GM19240 (cell line): Measurements from ENCODE around the gene FNDC3A.
"Not testable (repeated sequence)": the region's sequence is repeated elsewhere in the genome, so short reads cannot be mapped to it uniquely, and the experiment has no call there.

Source experiments
- DNase-seq: peaks from one replicate; pipeline ENCODE4 v3.0.0; 2011; ENCODE audit warnings: low spot score; ENCODE audit not compliant: insufficient read length

Gene FNDC3A

GRCh38 chr13:49044008-49044407 is 68.3 kb downstream of the FNDC3A start:
- DNase-seq, result no peak

- no peak for DNase-seq
These were observed 69.1 kb downstream of the FNDC3A start for GRCh38 chr13:49044836-49045235.

- no peak for DNase-seq
These were observed 70.3 kb downstream of the FNDC3A start for GRCh38 chr13:49046002-49046401.

- no peak for DNase-seq
These were observed 70.8 kb downstream of the FNDC3A start for GRCh38 chr13:49046519-49046918.

- no peak for DNase-seq
These were observed 77.1 kb downstream of the FNDC3A start for GRCh38 chr13:49052813-49053212.

- DNase-seq, result no peak
These were observed 77.5 kb downstream of the FNDC3A start for GRCh38 chr13:49053215-49053614.

- no peak for DNase-seq
These were observed 78.2 kb downstream of the FNDC3A start for GRCh38 chr13:49053906-49054305.

GRCh38 chr13:49055021-49055420 is 79.3 kb downstream of the FNDC3A start:
- DNase-seq, result no peak

- DNase-seq, result no peak
These were observed 81.5 kb downstream of the FNDC3A start for GRCh38 chr13:49057176-49057575.

GRCh38 chr13:49058761-49059160 is 83.0 kb downstream of the FNDC3A start:
- DNase-seq, result no peak

GRCh38 chr13:49060678-49061387 is 85.1 kb downstream of the FNDC3A start:
- no peak for DNase-seq

GRCh38 chr13:49061388-49061752 is 85.7 kb downstream of the FNDC3A start:
- DNase-seq, result not testable (repeated sequence)

- DNase-seq, result no peak
These were observed 86.7 kb downstream of the FNDC3A start for GRCh38 chr13:49062297-49062896.

GRCh38 chr13:49063011-49063410 is 87.3 kb downstream of the FNDC3A start:
- DNase-seq, result no peak

GRCh38 chr13:49063497-49063896 is 87.8 kb downstream of the FNDC3A start:
- DNase-seq, result no peak

- DNase-seq, result no peak
These were observed 88.8 kb downstream of the FNDC3A start for GRCh38 chr13:49064476-49064875.

- DNase-seq, result no peak
These were observed 91.1 kb downstream of the FNDC3A start for GRCh38 chr13:49066856-49067255.

GRCh38 chr13:49068498-49068897 is 92.8 kb downstream of the FNDC3A start:
- DNase-seq, result not testable (repeated sequence)

GRCh38 chr13:49070021-49070420 is 94.3 kb downstream of the FNDC3A start:
- DNase-seq, result not testable (repeated sequence)

GRCh38 chr13:49071341-49071937 is 95.7 kb downstream of the FNDC3A start:
- DNase-seq, result no peak

- no peak for DNase-seq
These were observed 107.2 kb downstream of the FNDC3A start for GRCh38 chr13:49082653-49083536.

- no peak for DNase-seq
These were observed 109.2 kb downstream of the FNDC3A start for GRCh38 chr13:49084961-49085360.
